NCI-H748 (cell line): ENCODE data around the gene KCNG1.

Experiments used
- DNase-seq: peaks from one replicate; lab custom pipeline; 2025; ENCODE audit not compliant: unreplicated experiment; lab: John Stamatoyannopoulos, UW

The KCNG1 gene

DNA sequence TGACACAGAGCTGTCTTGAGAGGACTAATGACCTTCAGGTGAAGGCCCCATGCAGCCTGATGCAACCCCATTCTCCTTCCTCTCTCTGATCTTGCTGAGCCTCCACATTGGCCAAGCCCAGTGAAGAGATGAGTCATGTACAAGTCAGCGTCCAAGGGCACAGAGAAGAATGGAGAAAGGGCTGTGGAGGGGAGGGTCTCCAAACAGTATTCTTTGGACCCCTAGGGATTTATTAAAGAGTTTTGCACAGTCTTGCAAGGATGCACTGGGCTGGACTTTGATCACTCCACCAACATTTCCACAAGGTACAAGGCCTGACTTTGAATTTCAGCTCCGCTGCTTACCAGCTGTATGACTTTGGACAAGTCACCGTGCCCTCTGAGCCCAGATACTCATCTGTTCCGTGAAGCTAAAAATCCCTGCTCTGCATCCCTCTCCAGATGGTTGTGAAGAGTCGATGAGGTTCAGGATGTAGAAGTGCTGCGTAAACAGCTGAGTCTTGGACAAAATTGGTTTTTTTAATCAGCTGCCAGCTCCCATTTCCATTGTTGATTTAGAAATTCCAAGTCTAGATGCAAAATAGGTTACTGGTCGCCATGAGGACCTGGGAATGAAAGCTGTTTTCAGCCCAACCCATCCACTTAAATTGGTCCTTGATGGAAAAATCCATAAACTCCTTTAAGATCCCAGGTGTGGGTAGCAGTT lies 14.1 kb upstream of the KCNG1 start:
- no peak for DNase-seq

DNA sequence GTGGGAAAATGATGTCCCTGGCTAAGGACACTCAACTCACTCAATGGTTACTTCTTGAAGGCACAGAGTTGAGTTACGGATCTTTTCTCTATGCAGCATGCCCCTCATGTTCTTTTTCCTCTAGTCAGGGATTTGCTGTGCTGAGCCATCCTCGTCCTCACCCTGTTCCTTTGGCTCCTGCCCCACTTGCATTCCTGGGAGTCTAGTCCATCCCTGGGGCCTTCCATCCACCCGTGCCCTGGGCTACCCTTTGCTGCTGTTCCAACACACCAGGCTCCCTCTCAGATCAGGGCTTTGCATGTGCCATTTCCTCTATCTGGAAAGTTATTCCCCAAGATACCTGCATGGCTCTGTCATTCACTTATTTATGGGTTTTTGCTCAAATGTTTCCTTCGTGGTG lies 13.3 kb upstream of the KCNG1 start:
- no peak for DNase-seq

DNA sequence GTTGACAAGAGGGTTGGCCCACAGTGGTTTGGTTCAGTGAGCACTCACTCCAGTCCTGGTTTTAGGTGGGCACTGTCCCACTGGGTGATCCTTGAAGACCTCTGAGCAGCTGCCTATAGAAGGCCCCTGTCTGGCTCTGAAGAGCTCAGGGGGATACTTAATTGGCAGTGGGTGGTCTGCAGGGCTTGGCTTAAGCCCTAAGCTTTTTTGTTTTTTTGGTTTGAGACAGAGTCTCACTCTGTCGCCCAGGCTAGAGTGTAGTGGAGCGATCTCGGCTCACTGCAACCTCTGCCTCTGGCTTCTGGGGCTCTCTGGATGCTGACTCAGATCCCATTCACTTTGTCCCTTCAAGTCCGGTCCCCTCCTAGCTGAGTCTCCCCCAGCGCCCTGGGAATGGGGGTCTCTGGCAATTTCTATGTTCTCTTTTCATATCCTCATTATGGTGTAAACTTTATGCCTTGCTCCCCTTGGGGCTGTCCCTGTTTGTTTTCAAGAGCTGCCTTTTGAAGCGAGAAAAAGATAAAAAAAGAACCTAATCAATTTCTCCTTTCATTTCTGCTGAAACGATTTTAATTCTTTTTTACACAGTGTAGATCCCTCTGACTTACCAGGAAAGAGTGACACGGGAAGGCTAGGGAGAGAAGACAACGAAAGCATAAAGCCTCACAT lies 12.2 kb upstream of the KCNG1 start:
- DNase-seq = no peak

DNA sequence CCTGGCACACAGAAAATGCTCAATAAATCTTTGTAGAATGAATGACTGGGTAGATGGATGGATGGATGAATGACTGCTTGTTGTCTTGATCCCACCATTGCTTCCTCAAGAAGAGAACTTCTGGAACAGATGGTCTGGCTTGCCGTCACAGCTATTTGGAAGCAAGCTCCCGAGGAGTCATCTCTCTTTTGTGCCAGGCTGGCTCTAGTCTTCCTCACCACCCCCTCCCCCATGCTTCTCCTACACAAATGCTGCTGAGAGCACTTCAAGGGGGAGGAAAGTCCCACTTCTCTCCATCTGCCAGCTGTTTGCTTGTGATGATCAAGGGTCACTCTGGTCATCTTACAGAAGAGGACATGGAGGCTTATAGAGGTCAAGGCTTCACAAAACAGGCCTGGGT lies 11.6 kb upstream of the KCNG1 start:
- DNase-seq = no peak

DNA sequence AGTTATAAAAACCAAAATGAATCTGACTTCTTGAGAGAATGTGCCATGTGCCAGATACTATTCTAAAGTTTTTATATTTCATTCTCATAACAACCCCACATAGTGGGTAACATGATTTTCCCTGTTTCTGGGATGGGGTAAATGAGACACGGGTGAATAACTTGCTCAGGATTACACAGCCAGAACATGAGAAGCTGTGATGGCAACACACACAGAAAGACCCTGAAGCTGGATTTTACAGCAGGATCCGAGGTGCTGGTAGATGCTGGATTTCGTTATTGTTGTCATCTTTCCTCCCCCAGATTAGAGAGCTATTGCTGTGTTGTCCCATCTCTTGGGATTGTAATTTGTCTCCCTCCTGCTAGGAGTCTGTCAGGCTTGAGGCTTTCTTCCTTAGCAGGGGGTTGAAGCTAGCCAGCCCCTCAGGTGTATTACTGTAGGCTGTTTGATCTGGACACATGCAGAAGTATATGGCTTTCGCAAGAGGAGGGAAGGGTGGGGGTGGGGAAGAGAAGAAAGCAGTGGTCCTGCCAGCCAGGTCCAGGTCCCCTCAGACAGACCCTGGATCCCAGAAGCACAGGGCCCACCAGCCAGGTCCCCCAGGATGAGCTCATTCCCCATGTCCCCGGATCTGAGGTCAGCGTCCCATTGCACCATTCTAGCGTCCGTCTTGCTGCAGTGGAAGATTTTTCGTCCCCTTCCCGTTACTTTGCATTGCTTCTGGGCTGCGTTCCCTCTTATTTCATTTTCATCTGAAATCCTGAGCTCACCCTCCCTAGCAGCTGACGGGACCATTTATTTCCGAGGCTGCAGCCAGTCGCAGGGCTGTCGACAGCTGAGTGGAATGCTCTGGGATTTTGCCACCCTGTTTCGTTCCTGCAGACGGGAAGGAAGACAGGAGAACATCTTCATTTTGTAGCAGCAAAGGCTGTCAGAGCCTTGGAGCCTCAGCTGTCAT lies 7.3 kb upstream of the KCNG1 start:
- no peak for DNase-seq

DNA sequence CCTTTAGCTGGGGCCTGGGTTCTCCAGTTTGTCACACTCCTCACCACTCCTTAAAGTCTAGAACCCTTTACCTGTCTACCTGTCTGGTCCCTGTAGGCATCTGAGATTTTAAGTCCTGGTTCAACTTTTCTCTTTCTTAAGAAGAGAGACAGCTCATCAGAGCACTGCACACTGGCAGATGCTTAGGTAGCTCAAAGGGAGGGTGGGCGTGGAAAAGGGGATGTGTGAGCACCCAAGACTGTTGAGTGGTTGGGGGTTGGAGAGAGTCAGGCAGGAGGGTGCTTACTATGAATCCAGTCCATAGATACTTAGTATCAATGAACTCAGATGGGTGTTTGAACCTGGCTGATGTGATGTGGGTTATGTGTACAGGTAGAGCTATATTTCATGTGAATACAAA lies 6.6 kb upstream of the KCNG1 start:
- DNase-seq = no peak

DNA sequence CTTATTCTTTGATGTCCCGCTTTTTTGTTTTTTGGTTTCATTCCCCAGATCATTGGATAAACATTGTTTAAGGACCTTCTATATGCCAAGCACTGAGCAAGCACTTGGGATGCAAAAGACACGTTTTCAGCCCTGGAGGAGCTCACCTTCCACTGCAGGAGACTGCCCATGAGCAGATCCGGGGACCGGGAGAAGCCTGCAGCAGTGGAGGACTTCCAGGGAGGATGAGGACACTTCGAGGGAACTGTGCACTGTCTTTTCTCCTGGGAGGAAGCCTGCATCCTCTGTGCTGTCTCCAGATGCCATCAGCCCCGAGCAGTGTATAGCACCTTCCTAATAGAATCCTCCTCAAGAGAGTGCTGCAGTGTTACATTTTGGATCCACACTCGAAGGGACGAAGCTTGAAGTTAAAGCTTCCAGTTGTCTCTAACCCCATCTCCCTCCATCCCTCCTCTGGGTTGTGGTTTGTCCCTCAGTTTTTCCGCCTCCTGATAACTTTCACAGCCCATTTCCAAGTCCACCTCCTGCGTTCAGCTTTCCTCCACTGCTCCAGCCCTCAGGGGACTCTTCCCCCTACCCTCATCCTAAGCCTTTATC lies 5.8 kb upstream of the KCNG1 start:
- no peak for DNase-seq

DNA sequence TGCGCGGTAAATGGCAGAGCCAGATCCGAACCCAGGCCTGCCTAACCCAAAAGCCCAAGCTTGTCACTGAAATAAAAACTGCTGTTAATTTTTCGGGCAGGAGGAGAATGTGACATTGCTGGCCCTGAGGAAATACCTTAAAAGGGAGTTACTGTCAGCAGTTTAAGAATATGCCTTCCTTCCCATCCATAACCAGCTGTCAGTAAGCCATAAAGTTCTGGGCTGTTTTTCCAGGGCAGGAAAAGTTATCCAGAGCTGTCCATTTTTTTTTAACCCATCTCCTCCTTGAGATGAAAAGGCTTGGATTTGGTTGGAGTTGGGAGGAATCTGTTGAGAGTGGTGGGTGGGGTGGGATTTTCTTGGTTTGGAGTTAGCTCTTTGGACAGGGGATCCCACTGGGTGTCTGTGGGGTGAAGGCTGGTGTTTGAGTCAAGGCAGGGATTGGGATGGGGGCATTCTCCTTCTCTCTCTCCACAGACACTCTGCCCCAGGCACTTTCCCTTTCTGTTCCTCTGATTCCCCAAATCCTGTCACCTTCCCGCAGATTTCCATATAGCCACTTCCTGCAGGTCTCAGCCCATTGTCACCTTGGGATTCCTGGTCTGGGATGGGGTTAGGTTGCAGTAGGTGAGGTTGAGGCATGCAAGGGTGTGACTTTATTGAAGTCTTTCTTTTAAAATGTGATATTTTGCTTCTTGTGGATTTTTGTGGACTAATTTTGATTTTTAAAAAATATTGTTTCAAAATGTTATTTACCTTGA lies 4.3 kb upstream of the KCNG1 start:
- DNase-seq = no peak

DNA sequence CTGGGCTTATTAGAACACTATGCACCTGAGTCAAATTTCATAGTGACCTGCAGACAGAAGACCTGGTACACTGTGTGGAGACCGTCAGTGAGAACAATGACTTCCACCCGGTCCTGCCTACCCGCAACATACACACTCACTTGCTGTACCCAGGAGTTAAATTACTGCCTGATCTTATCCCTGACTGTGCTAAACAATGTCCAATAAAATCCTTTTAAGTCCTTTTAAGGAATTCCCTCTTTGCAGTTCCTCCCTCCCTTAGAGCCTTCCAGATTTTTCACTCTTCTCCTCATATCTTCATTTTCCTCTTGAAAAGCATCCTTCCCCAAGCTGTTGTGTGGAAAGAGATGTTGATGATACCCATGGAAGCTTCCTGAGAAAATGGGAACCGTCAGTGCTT lies 3.4 kb upstream of the KCNG1 start:
- DNase-seq = no peak

DNA sequence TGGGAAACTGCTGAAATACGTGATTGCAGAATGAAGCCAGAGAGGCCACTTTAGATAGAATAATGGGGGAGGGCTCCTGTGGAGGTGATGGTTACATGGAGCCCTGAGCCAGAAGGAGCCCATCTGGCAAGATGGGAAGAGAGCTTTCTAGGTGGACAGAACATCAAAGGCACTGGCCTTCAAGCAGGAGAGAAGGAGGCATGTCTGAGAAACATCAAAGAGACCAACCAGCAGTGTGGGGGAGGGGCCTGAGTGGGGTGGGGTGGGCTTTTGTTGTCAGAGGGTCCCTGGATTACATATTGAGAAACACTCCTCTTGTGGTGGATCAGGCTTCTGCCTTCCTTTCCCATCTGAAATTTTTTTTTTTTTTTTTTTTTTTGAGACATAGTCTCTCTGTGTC lies 1.9 kb upstream of the KCNG1 start:
- no peak for DNase-seq

DNA sequence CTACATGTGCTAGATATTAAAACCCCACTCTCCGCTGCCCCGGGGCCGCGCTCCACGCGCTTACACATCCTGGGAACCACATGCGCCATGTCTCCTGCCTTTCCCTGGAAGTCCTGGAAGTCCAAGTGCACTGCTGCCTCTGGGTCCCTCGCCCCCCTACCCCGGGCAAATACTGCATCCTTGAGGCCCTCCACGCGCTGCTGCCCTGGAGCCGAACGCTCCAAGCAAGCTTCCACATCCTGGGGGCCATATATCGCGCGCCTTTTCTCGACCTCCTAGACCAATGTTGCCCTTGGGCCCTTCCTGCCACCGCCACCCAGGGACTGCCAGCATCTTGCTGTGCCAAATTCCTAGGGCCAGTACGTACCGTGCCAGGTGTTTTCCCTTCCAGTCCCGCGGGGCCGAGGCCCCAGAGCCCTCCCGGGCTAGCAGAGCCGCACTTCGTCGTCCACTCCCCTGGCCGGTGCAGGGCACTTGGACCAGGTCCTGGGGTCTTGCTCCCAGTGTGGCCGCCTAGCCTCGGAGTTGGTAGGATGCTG lies 779 bp upstream of the KCNG1 start:
- DNase-seq = no peak

DNA sequence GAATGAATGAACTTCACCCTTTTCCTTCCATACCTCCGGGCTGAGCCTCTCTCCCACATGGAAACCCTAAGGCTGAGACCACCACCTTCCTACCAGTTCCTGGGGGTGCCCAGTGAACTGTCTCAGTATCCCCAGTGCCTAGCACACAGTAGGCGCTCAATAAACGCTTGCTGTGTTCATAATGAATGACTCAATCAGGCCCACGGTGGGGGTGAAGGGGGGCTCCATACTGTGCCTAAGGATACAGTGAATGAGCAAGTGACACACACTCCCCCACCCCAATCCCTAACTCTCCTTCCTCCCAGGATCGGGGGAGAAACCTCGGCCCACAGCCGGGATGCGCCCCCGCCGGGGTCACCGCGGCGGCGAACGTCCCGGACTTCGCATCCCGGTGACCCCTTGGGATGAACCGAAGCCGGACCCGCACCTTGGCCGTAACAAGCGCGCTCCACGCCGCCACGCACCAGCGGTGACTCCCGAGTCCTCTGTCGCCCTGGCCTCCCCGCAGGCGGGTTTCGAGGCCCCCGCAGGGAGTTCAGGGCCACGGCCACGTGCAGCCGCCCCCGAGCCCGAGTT lies 592 bp downstream of the KCNG1 start:
- no peak for DNase-seq

DNA sequence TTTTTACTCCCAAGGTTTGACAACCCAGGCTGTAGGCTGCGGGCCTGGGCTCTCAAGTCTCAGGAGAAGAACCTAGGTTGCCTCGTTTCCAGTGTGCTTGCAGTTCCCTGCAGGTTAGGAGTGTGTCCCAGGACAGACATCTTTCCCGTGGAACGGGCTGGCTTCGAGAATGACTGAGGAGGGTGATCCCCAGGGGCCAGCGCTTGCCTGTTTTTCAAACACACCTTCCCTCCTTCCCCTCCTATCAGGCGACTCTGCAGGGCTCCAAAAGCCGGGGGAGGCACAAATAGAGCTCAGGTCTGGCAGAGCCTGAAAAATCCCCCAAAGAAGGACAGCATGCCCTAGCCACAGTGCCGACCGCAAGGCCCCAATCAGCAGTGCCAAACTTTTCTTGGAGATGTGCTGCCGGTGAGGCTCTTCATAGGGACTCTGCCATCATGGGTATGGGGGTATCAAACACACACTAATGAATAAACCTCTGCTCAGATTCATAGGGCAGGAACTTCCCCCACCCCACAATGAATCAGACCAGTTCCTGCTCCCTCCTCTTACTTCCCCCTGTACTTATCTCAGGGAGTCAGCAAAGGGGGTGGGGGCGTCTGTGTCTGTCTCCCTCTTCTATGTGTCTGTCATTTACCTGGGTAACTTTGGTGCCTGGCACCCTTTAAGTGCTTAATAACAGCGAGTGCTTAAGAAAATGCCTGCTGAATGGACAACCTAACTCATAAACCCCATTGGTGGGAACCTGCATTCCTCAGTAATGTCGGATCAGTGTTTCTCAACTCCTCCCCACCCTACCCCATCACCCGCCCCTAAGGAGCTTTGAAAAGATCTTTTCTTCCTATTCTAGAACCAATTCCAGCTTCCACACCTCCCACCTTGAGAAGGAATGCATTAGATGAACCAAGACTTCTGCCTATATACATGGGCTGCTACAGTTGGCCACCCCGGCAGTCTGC lies 1.6 kb downstream of the KCNG1 start:
- no peak for DNase-seq

DNA sequence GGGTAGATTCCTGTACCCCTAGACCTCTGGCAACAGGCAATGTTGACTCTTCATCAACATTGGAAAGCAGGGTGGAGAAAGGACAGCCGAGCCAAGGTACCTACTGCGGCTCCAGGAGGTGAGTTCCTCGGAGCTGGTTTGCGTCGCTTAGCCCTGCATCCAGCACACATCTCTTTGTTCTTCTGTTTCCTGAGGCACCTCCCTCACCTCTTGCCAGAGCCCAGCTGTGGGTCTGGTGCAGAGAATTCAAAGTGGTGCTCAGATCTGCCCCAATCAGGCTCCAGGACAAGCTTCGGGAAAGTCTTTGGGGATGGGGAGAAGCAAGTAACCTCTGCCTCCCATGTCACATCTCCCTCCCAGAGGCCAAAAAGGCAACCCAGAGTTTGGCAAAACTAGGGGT lies 2.2 kb downstream of the KCNG1 start:
- no peak for DNase-seq

DNA sequence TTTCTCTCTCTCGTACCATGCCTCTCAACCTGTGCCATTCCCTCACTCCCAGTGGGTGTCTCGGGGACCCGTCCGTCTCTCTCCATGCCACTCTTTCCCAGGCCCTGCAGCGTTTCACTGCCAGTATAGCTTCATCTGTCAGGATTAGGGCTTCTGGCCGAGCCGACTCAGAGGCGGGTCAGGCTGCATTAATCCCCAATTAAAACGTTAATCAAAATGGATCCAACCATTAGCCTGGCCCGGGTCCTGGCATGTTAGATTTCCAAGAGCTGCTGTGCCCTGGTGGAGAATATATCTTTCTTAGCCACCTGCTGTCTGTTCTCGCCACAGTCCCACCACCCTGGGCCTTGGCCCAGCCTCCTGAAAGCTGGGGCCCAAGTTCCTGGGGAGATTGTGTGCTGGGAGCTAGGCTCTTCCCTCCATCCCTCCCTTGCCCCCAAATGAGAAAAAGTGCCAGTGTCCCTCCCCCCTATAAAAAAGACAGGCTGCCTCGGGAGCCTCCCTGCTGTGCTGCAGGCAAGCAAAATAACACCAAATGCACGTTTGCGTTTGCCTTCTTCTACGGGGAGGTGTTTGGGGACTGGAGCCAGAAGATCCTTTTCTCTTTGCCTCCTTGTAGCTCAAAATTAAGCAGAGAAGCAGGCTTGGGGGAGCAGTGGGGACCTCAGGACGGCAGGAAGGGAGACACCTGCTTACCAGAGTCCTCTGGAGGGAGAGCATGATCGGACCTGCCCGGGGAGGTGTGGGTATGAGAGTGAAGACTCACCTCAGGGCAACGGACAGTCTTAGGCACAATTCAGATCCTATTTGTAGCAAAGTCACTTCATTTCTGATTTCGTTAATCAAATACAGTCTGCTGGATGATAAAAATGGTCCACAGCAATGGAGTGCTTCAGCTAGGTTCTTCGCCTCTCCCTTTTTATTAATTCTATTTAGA lies 3.0 kb downstream of the KCNG1 start:
- no peak for DNase-seq

DNA sequence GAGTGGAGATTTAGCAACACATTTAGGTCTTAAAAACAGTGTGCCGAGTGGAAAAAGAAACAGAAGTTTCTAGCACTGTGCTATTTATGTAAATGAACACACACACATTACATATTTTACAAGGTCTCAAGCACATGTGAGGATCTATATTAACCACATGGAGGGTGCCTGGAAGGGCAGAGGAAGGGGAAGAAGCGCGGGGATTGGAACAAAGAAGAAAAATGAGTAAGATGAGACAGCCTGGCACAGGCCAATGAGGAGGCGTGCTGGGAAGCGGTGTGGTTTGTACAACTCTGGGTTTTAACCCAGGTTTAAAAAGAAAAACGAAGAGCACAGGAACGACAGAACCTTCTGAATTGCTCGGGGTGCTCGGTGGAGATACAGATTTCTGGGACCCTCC lies 5.7 kb downstream of the KCNG1 start:
- no peak for DNase-seq

DNA sequence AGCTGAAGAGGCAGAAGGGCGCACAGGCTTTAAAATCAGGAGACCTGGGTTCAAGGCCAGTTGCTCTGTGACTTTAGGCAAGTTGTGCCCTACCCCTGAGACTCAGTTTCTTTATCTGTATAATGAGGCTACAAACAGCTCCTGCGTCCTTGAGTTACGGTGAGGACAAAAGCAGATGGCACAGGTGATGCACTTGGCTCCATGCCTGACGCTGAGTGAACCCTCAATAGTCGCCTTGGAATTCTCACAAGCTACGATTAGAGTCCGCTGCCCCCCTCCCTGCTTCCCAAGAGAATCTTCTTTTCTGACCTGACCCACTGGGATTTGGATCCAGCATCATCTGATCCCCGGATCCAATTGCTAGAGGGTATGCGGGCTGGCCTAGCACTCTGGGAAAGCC lies 6.4 kb downstream of the KCNG1 start:
- no peak for DNase-seq
